Uterus (tissue), 4 donors: Measurements from ENCODE around the gene COQ8B. TPM values are rescaled to one million over a fixed set of nuclear protein-coding genes. Genes with fewer than 3 reads are reported as not detected.

Source experiments
- DNase-seq, 2 donors: peaks; one replicate each; pipeline ENCODE4 v3.0.0-alpha.2; 2019 to 2020
- H3K27ac ChIP-seq, 2 donors: fragments of 200-600 bp; sonication (generic); 1 replicate in 1 of 2; 2 replicates in 1 of 2; pipeline ENCODE4 v1.5.1; 2016 to 2018
- H3K27me3 ChIP-seq, 2 donors: fragments of 200-600 bp; sonication (generic); one replicate each; pipeline ENCODE4 v1.5.1; 2018 to 2019; ENCODE audit warnings: control low read depth in 1 of 2
- H3K36me3 ChIP-seq, 2 donors: fragments of 200-600 bp; sonication (generic); one replicate each; pipeline ENCODE4 v1.5.1; 2019; ENCODE audit warnings: control low read depth in 1 of 2
- H3K4me1 ChIP-seq, 2 donors: fragments of 200-600 bp; sonication (generic); one replicate each; pipeline ENCODE4 v1.5.1; 2018 to 2019; ENCODE audit warnings: control low read depth in 1 of 2
- H3K4me3 ChIP-seq, 2 donors: fragments of 200-600 bp; sonication (generic); 1 replicate in 1 of 2; 2 replicates in 1 of 2; pipeline ENCODE4 v1.5.1; 2018 to 2019; ENCODE audit warnings: mild to moderate bottlenecking in 1 of 2
- H3K9me3 ChIP-seq, 2 donors: fragments of 200-600 bp; sonication (generic); one replicate each; pipeline ENCODE4 v1.5.1; 2019; ENCODE audit warnings: control low read depth in 1 of 2
- CTCF ChIP-seq, 4 experiments: fragments of 200-600 bp in 2 of 4; fragments of 450-650 bp in 2 of 4; sonication (generic) in 2 of 4; IDR thresholded peaks; one replicate each; pipeline ENCODE4 v1.5.1; 2016 to 2019; ENCODE audit warnings: antibody characterized with exemption in 4 of 4, mild to moderate bottlenecking in 2 of 4, moderate library complexity in 1 of 4
- POLR2A ChIP-seq, 2 donors: fragments of 450-650 bp; IDR thresholded peaks; one replicate each; pipeline ENCODE4 v1.6.1; 2016; ENCODE audit warnings: antibody characterized with exemption in 2 of 2, mild to moderate bottlenecking in 1 of 2, moderate library complexity in 1 of 2
- intact Hi-C: fragments of 100-400 bp; cut with DNase I; formaldehyde crosslinking; loops from one replicate; pipeline ENCODE4 v1.15.1; 2023; ENCODE audit warnings: low total_unique reads
- total RNA-seq, 4 donors: library from RNA; depleted of rRNA in 3 of 4; stranded (reverse); fragments of >200 nt in 3 of 4; gene quantifications; one replicate each; pipeline versions ENCODE4 v1.1.0 to v1.2.4, GENCODE V29; 2014 to 2023
- donor health status: DM: yes; HTN: yes; CAD: no.

Gene COQ8B
- total RNA-seq, 4 donors from 2014 or later, result 9.7 to 51.8 (median 35.6) TPM

- intact Hi-C loops, result no loop called here
- TF ChIP-seq POLR2A (IDR thresholded peaks at IDR 0.05) (no peak), CTCF (IDR thresholded peaks at IDR 0.05) (no peak)
These were observed 4.4 kb upstream of the COQ8B start for GRCh38 chr19:40721140-40721486.

GRCh38 chr19:40719414-40719894 lies 2.8 kb upstream of the COQ8B start:
- Histone ChIP-seq H3K36me3 (no peaks in the 10 kb centered on the region), H3K9me3 (no peaks in the 10 kb centered on the region), H3K27ac (peak overlapping the region; percentile 98 to 99), H3K4me1 (peaks cover 5 to 8% of the 10 kb centered on the region in 2 donors), H3K4me3 (peak overlapping the region; percentile 68 to 71), H3K27me3 (no peaks in the 10 kb centered on the region)
- no peak for DNase-seq
- TF ChIP-seq CTCF (IDR thresholded peaks at IDR 0.05) (no peak), POLR2A (IDR thresholded peaks at IDR 0.05) (no peak)
- intact Hi-C loops, result no loop called here

More at GRCh38 chr19:40721140-40721486, 4.4 kb upstream of the COQ8B start:
- Histone ChIP-seq H3K27me3 (no peaks in the 10 kb centered on the region), H3K4me1 (peaks cover 5 to 8% of the 10 kb centered on the region in 2 donors), H3K27ac (peak overlapping the region; percentile 98 to 99), H3K36me3 (no peaks in the 10 kb centered on the region), H3K9me3 (no peaks in the 10 kb centered on the region), H3K4me3 (peak overlapping the region; percentile 68 to 71)
- no peak for DNase-seq

DNA sequence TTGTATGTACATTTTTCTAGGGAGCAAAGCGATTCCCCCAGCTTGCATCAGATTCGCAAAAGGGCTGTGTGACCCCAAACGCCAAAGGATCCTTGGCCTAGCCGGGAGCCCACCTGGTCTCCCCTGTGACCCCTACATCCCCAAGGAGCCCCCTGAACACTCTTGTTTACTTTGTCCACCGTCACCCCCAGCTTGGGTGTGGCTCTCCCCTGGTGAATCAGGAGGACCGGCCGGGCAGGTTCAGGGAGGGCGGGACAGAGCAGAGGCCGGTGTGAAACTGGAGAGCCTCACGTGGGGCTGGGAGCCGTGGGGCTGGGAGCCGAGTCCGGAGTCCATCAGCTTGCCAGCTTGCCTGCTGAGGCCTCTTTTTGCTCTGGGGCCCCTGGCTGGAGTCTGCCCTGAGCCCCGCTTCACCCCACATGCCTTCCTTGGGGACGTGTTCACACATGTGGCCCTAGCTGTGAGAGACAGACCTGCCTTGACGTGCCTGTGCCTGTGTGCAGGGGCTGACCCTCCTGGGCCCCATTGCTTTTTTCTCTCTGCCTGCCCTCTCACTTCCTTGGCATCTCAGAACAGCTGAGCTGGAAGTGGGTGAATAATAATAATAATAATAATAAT lies 2.2 kb upstream of the COQ8B start:
- peak overlapping the region; percentile 68 to 71 for H3K4me3 ChIP-seq
- H3K9me3 ChIP-seq, result no peaks in the 10 kb centered on the region
- H3K27me3 ChIP-seq, result no peaks in the 10 kb centered on the region
- peaks cover 5 to 8% of the 10 kb centered on the region in 2 donors for H3K4me1 ChIP-seq
- peak overlapping the region; percentile 98 to 99 for H3K27ac ChIP-seq
- DNase-seq, result peak; percentile 51 to 52
- no peak for TF ChIP-seq POLR2A (IDR thresholded peaks at IDR 0.05)
- no peak for TF ChIP-seq CTCF (IDR thresholded peaks at IDR 0.05)
- H3K36me3 ChIP-seq, result no peaks in the 10 kb centered on the region
- intact Hi-C loops, result no loop called here

- H3K36me3 ChIP-seq, result no peaks in the 10 kb centered on the region
- H3K27ac ChIP-seq, result peak overlapping the region; percentile 98 to 99
- peak; percentile 48 to 51 for DNase-seq
- TF ChIP-seq POLR2A (IDR thresholded peaks at IDR 0.05), result no peak
- no peak for TF ChIP-seq CTCF (IDR thresholded peaks at IDR 0.05)
- intact Hi-C loops, result no loop called here
- no peaks in the 10 kb centered on the region for H3K27me3 ChIP-seq
- peaks cover 5 to 8% of the 10 kb centered on the region in 2 donors for H3K4me1 ChIP-seq
- H3K9me3 ChIP-seq, result no peaks in the 10 kb centered on the region
- H3K4me3 ChIP-seq, result peak overlapping the region; percentile 68 to 71
These were observed 1.4 kb upstream of the COQ8B start for GRCh38 chr19:40717880-40718773.
